ENCODE measurements around the gene SUN2.

The SUN2 gene

GRCh38 chr22:38759005-38759404, 3.2 kb upstream of the SUN2 start:
- Histone ChIP-seq H3K4me2 (ENCODE audit: low read depth, low read length) (no peak overlapping the region), H3K27ac (ENCODE audit: low read length) (no peak overlapping the region), H2AFZ (ENCODE audit: low read length) (no peak overlapping the region), H3F3A (ENCODE audit: insufficient read depth, low read length) (peaks cover 15% of the 10 kb centered on the region), H3K79me2 (ENCODE audit: low read length) (peaks cover 25% of the 10 kb centered on the region), H3K9ac (ENCODE audit: low read length) (no peak overlapping the region), H4K20me1 (ENCODE audit: insufficient read depth, low read length) (no peaks in the 10 kb centered on the region), H3K9me2 (replicated peaks; ENCODE audit: insufficient read depth, low read length) (no peaks in the 10 kb centered on the region), H3K9me3 (replicated peaks; ENCODE audit: insufficient read depth, low read length) (no peaks in the 10 kb centered on the region), H3K36me3 (replicated peaks; ENCODE audit: insufficient read depth, low read length) (no peaks in the 10 kb centered on the region), H3K4me3 (ENCODE audit: low read length) (no peak overlapping the region), H3K4me1 (ENCODE audit: low read length) (peaks cover 13% of the 10 kb centered on the region), H3K27me3 (replicated peaks; ENCODE audit: insufficient read depth, low read length) (no peaks in the 10 kb centered on the region)
- TF ChIP-seq EZH2phosphoT487 (IDR thresholded peaks at IDR 0.05; ENCODE audit: low read length) (no peak), EZH2 (optimal IDR thresholded peaks at IDR 0.05; ENCODE audit: low read depth, low read length) (no peak), CTCF (IDR thresholded peaks at IDR 0.05; ENCODE audit: low read length) (no peak)
- no peak for DNase-seq

- H3K4me2 ChIP-seq (ENCODE audit: low read depth, low read length): no peak overlapping the region
- no peak overlapping the region for H3K4me3 ChIP-seq (ENCODE audit: low read length)
- H3K9me3 ChIP-seq (replicated peaks; ENCODE audit: insufficient read depth, low read length): no peaks in the 10 kb centered on the region
- H2AFZ ChIP-seq (ENCODE audit: low read length): no peak overlapping the region
- peaks cover 31% of the 10 kb centered on the region for H3K79me2 ChIP-seq (ENCODE audit: low read length)
- DNase-seq: no peak
- no peak overlapping the region for H3K9ac ChIP-seq (ENCODE audit: low read length)
- no peaks in the 10 kb centered on the region for H3K9me2 ChIP-seq (replicated peaks; ENCODE audit: insufficient read depth, low read length)
- H4K20me1 ChIP-seq (ENCODE audit: insufficient read depth, low read length): no peaks in the 10 kb centered on the region
- peaks cover 21% of the 10 kb centered on the region for H3F3A ChIP-seq (ENCODE audit: insufficient read depth, low read length)
- TF ChIP-seq CTCF (IDR thresholded peaks at IDR 0.05; ENCODE audit: low read length): no peak
- TF ChIP-seq EZH2phosphoT487 (IDR thresholded peaks at IDR 0.05; ENCODE audit: low read length): no peak
- TF ChIP-seq EZH2 (optimal IDR thresholded peaks at IDR 0.05; ENCODE audit: low read depth, low read length): no peak
- no peak overlapping the region for H3K27ac ChIP-seq (ENCODE audit: low read length)
- peaks cover 19% of the 10 kb centered on the region for H3K4me1 ChIP-seq (ENCODE audit: low read length)
- H3K36me3 ChIP-seq (replicated peaks; ENCODE audit: insufficient read depth, low read length): 0 out of 2 replicates have a peak, but pooled peaks cover 3% of the 10 kb centered on the region
- no peaks in the 10 kb centered on the region for H3K27me3 ChIP-seq (replicated peaks; ENCODE audit: insufficient read depth, low read length)
Observed at GRCh38 chr22:38758276-38758945, 2.6 kb upstream of the SUN2 start.

- Histone ChIP-seq H3K9me2 (replicated peaks; ENCODE audit: insufficient read depth, low read length) (no peaks in the 10 kb centered on the region), H3K79me2 (ENCODE audit: low read length) (peaks cover 41% of the 10 kb centered on the region), H3K27ac (ENCODE audit: low read length) (no peak overlapping the region), H3K9ac (ENCODE audit: low read length) (no peak overlapping the region), H4K20me1 (ENCODE audit: insufficient read depth, low read length) (no peaks in the 10 kb centered on the region), H3K27me3 (replicated peaks; ENCODE audit: insufficient read depth, low read length) (no peaks in the 10 kb centered on the region), H3K36me3 (replicated peaks; ENCODE audit: insufficient read depth, low read length) (peaks cover 6% of the 10 kb centered on the region; the same call in 1 of the 2 replicates), H3K4me1 (ENCODE audit: low read length) (peaks cover 28% of the 10 kb centered on the region), H3K4me2 (ENCODE audit: low read depth, low read length) (peak overlapping the region; percentile 86; the same call in 1 of the 2 replicates), H3F3A (ENCODE audit: insufficient read depth, low read length) (peaks cover 29% of the 10 kb centered on the region), H2AFZ (ENCODE audit: low read length) (no peak overlapping the region), H3K4me3 (ENCODE audit: low read length) (no peak overlapping the region), H3K9me3 (replicated peaks; ENCODE audit: insufficient read depth, low read length) (no peaks in the 10 kb centered on the region)
- DNase-seq: no peak
- TF ChIP-seq EZH2 (optimal IDR thresholded peaks at IDR 0.05; ENCODE audit: low read depth, low read length) (no peak), EZH2phosphoT487 (IDR thresholded peaks at IDR 0.05; ENCODE audit: low read length) (no peak), CTCF (IDR thresholded peaks at IDR 0.05; ENCODE audit: low read length) (no peak)
Observed at GRCh38 chr22:38757464-38757757, 1.6 kb upstream of the SUN2 start.

Measured in MM.1S (cell line).